Measurements from ENCODE around the gene ZNF80. TPM values are rescaled to one million over a fixed set of nuclear protein-coding genes. Genes with fewer than 3 reads are reported as not detected.

The ZNF80 gene
- total and polyA plus RNA-seq, 2 donors (not counting 3 experiments of a cell fraction or from before 2014, with no cell fraction given): not detected

GRCh38 chr3:114285648-114286230, 48.4 kb upstream of the ZNF80 start:
- intact Hi-C loops (cut with micrococcal nuclease) (no loop called here), dilution Hi-C loops (cut with MboI; ENCODE audit: extremely low pct_ligation_motif_present, low sequenced_read_pairs) (no loop called here)
- H4K20me1 ChIP-seq (replicated peaks; ENCODE audit: control insufficient read depth, extremely low read depth, insufficient read depth, low read length): no peaks in the 10 kb centered on the region
- TF ChIP-seq, protein P1, sequence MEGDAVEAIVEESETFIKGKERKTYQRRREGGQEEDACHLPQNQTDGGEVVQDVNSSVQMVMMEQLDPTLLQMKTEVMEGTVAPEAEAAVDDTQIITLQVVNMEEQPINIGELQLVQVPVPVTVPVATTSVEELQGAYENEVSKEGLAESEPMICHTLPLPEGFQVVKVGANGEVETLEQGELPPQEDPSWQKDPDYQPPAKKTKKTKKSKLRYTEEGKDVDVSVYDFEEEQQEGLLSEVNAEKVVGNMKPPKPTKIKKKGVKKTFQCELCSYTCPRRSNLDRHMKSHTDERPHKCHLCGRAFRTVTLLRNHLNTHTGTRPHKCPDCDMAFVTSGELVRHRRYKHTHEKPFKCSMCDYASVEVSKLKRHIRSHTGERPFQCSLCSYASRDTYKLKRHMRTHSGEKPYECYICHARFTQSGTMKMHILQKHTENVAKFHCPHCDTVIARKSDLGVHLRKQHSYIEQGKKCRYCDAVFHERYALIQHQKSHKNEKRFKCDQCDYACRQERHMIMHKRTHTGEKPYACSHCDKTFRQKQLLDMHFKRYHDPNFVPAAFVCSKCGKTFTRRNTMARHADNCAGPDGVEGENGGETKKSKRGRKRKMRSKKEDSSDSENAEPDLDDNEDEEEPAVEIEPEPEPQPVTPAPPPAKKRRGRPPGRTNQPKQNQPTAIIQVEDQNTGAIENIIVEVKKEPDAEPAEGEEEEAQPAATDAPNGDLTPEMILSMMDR (IDR thresholded peaks at IDR 0.05; ENCODE audit: extremely low read depth in 1 of 2, insufficient read depth in 1 of 2, low read depth in 1 of 2, low read length in 2 of 2): no peak
- TF ChIP-seq MYC (IDR thresholded peaks at IDR 0.05; ENCODE audit: low read depth, low read length): no peak
- no TSS peak for BruUV-seq (replicated peaks)
- no peaks in the 10 kb centered on the region for H3K79me2 ChIP-seq (ENCODE audit: control insufficient read depth, insufficient read depth, low read length)
- no peaks in the 10 kb centered on the region for H3K9me1 ChIP-seq (replicated peaks; ENCODE audit: control insufficient read depth, extremely low read depth, insufficient read depth, low read length)
- no peaks in the 10 kb centered on the region for H3K36me3 ChIP-seq (ENCODE audit: control insufficient read depth in 2 of 2, extremely low read depth in 1 of 2, insufficient read depth in 2 of 2, low read length in 2 of 2)
- H3K9me3 ChIP-seq (replicated peaks; ENCODE audit: control insufficient read depth, insufficient read depth, low read length): no peaks in the 10 kb centered on the region
- no peak overlapping the region for H2AFZ ChIP-seq (ENCODE audit: low read depth, low read length)
- CTCF ChIA-PET: interaction anchor here (0.7 to 1.6 kb wide), 5 partner anchors 14 to 550 kb away, joined by 3 to 10 read pairs (median 3); no protein-coding TSS in a partner anchor
- H3K27ac ChIP-seq (ENCODE audit: insufficient read depth, low read depth, low read length): no peak overlapping the region
- H3K4me3 ChIP-seq (replicated peaks in 1 of 3; ENCODE audit: insufficient read depth in 1 of 3, low read depth in 1 of 3, low read length in 3 of 3): no peak overlapping the region
- no peaks in the 10 kb centered on the region for H3K4me1 ChIP-seq (ENCODE audit: control insufficient read depth, extremely low read depth, insufficient read depth, low read length)
- DNase-seq (ENCODE audit: low read depth, low spot score) (no peak), FAIRE-seq (no peak)
- no peaks in the 10 kb centered on the region for H3K27me3 ChIP-seq (ENCODE audit: control insufficient read depth in 2 of 2, insufficient read depth in 2 of 2, low read length in 2 of 2)
- POLR2A ChIA-PET: no interaction called here
- no peak overlapping the region for H3K9ac ChIP-seq (replicated peaks; ENCODE audit: extremely low read depth, insufficient read depth, low read length)
- H3K4me2 ChIP-seq (ENCODE audit: insufficient read depth, low read length): no peak overlapping the region

GRCh38 chr3:114284644-114285043, 47.3 kb upstream of the ZNF80 start:
- no peaks in the 10 kb centered on the region for H3K36me3 ChIP-seq (ENCODE audit: control insufficient read depth in 2 of 2, extremely low read depth in 1 of 2, insufficient read depth in 2 of 2, low read length in 2 of 2)
- H4K20me1 ChIP-seq (replicated peaks; ENCODE audit: control insufficient read depth, extremely low read depth, insufficient read depth, low read length): no peaks in the 10 kb centered on the region
- no peak overlapping the region for H2AFZ ChIP-seq (ENCODE audit: low read depth, low read length)
- no TSS peak for BruUV-seq (replicated peaks)
- H3K9me3 ChIP-seq (replicated peaks; ENCODE audit: control insufficient read depth, insufficient read depth, low read length): no peaks in the 10 kb centered on the region
- DNase-seq (ENCODE audit: low read depth, low spot score) (no peak), FAIRE-seq (no peak)
- H3K4me2 ChIP-seq (ENCODE audit: insufficient read depth, low read length): no peak overlapping the region
- ChIA-PET CTCF (interaction anchor here (0.9 to 1.6 kb wide), 3 partner anchors 15 to 548 kb away, joined by 3 to 10 read pairs (median 5); no protein-coding TSS in a partner anchor), POLR2A (no interaction called here)
- TF ChIP-seq GATA2 (IDR thresholded peaks at IDR 0.05; ENCODE audit: insufficient read depth, insufficient read length, low read depth, low read length) (no peak), JUN (IDR thresholded peaks at IDR 0.05; ENCODE audit: borderline replicate concordance, insufficient read depth, insufficient read length, low read depth) (no peak), POLR2A (IDR thresholded peaks at IDR 0.05; ENCODE audit: low read depth, low read length) (no peak), FOS (IDR thresholded peaks at IDR 0.05; ENCODE audit: borderline replicate concordance, insufficient read depth, low read length) (no peak), EZH2 (IDR thresholded peaks at IDR 0.05; ENCODE audit: borderline replicate concordance, low read depth, low read length, severe bottlenecking) (no peak), MYC (IDR thresholded peaks at IDR 0.05; ENCODE audit: low read depth, low read length) (no peak), POLR2AphosphoS5 (IDR thresholded peaks at IDR 0.05; ENCODE audit: insufficient read depth, low read depth, low read length) (no peak), MAX (IDR thresholded peaks at IDR 0.05; ENCODE audit: insufficient read depth, insufficient read length) (no peak)
- TF ChIP-seq, protein P1 (IDR thresholded peaks at IDR 0.05; ENCODE audit: extremely low read depth in 1 of 2, insufficient read depth in 1 of 2, low read depth in 1 of 2, low read length in 2 of 2): no peak
- H3K27ac ChIP-seq (ENCODE audit: insufficient read depth, low read depth, low read length): no peak overlapping the region
- H3K27me3 ChIP-seq (ENCODE audit: control insufficient read depth in 2 of 2, insufficient read depth in 2 of 2, low read length in 2 of 2): no peaks in the 10 kb centered on the region
- intact Hi-C loops (cut with micrococcal nuclease): no loop called here
- no peaks in the 10 kb centered on the region for H3K9me1 ChIP-seq (replicated peaks; ENCODE audit: control insufficient read depth, extremely low read depth, insufficient read depth, low read length)
- H3K4me3 ChIP-seq (replicated peaks in 1 of 3; ENCODE audit: insufficient read depth in 1 of 3, low read depth in 1 of 3, low read length in 3 of 3): no peak overlapping the region
- no peaks in the 10 kb centered on the region for H3K4me1 ChIP-seq (ENCODE audit: control insufficient read depth, extremely low read depth, insufficient read depth, low read length)
- no peak overlapping the region for H3K9ac ChIP-seq (replicated peaks; ENCODE audit: extremely low read depth, insufficient read depth, low read length)
- dilution Hi-C loops (cut with MboI; ENCODE audit: extremely low pct_ligation_motif_present, low sequenced_read_pairs): no loop called here
- H3K79me2 ChIP-seq (ENCODE audit: control insufficient read depth, insufficient read depth, low read length): no peaks in the 10 kb centered on the region

Data from endothelial cell of umbilical vein (primary cell).